WI38 (cell line): ENCODE measurements around the gene GLIS2.

Source experiments
- H3K4me3 ChIP-seq: 2 replicates; pipeline ENCODE4 v1.5.1; 2011; ENCODE audit warnings: low read depth, mild to moderate bottlenecking, control low read depth, low read length
- TF ChIP-seq, protein P1 (sequence below): IDR thresholded peaks from 2 replicates; pipeline ENCODE4 v1.5.1; 2012; ENCODE audit warnings: low read depth, mild to moderate bottlenecking, control low read depth, low read length

Gene GLIS2

DNA sequence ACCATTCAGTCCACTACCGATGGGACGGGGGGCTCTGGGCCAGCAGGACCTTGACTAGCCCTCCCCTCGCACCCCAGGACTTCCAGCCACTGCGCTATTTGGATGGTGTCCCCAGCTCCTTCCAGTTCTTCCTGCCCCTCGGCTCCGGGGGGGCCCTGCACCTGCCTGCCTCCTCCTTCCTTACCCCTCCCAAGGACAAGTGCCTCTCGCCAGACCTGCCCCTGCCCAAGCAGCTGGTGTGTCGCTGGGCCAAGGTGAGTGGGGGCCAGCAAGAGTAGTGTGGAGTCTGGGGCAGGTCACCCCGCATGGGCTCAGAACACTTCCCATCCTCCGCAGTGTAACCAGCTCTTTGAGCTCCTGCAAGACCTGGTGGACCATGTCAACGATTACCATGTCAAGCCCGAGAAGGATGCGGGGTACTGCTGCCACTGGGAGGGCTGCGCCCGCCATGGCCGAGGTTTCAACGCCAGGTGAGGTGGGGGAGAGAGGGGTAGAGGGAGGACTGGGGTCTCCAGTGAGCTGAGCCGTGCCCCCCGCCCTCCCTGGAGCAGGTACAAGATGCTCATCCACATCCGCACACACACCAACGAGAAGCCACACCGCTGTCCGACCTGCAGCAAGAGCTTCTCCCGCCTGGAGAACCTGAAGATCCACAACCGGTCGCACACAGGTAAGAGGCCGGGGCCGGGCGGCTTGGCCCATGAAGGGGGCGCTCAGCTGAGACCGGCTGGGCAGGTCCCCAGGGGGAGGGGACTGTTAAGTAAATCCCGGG, 19.0 kb downstream of the GLIS2 start:
- no peak overlapping the region for H3K4me3 ChIP-seq
- TF ChIP-seq, protein P1, sequence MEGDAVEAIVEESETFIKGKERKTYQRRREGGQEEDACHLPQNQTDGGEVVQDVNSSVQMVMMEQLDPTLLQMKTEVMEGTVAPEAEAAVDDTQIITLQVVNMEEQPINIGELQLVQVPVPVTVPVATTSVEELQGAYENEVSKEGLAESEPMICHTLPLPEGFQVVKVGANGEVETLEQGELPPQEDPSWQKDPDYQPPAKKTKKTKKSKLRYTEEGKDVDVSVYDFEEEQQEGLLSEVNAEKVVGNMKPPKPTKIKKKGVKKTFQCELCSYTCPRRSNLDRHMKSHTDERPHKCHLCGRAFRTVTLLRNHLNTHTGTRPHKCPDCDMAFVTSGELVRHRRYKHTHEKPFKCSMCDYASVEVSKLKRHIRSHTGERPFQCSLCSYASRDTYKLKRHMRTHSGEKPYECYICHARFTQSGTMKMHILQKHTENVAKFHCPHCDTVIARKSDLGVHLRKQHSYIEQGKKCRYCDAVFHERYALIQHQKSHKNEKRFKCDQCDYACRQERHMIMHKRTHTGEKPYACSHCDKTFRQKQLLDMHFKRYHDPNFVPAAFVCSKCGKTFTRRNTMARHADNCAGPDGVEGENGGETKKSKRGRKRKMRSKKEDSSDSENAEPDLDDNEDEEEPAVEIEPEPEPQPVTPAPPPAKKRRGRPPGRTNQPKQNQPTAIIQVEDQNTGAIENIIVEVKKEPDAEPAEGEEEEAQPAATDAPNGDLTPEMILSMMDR = no peak

GRCh38 chr16:4336701-4337539, 21.1 kb downstream of the GLIS2 start:
- H3K4me3 ChIP-seq = no peak overlapping the region
- TF ChIP-seq, protein P1 = no peak

DNA sequence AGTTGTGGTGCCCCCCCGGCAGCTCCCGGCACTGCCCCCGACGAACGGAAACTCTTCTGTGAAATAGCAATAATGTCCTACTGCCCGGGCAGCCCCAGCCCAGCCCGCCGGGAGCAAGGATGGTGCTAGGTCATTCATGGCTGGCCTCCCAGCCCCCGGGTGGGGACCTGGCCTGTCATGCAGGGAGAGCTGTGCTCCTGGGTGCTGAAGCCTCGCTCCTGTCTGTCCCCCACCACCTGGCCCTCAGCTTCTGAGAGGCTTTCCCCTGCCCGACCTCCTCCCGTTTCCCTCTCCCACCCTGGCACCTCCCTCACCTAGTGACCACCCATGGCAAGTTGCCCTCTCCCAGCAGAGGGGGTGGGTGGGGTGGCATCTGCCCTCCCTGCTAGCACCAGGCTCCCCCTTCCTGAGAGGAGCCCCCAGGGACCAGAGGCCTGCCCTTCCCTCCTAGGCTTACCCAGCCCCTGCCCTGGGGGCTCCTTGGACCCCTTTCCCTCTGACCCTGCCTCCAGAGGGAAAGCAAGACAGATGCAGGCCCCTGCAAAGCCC, 21.7 kb downstream of the GLIS2 start:
- H3K4me3 ChIP-seq = no peak overlapping the region
- TF ChIP-seq, protein P1 = no peak

GRCh38 chr16:4338125-4338582, 22.3 kb downstream of the GLIS2 start:
- TF ChIP-seq, protein P1 = no peak
- no peak overlapping the region for H3K4me3 ChIP-seq

DNA sequence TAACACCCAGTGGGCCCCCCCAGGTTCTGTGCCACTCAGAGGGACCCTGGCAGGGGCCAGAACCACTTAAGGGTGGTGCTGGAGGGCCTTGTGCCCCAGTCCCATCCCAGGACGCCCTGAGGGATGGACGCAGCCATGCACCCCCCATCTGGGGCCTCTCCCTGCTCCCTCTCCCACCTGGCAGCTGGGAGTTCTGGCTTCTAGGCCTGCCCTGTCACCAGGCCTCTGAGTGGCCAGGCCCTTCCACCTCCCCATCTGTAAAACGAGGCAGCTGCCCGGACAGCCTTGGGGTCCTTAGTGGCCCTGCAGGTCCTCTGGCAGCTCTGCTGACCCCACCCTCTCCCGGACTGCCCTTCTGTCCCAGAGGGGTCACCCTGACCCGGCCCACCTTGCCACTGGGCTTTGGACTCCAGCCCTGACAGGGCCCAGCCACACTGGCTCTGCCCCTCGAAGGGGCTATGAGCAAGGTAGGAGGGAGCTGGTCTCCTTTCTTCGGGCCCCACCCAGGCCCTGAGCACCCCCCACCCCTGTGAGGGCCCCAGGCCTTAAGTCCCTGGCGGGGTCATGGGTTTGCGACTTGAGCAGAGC, 22.9 kb downstream of the GLIS2 start:
- H3K4me3 ChIP-seq = no peak overlapping the region
- TF ChIP-seq, protein P1 = no peak

DNA sequence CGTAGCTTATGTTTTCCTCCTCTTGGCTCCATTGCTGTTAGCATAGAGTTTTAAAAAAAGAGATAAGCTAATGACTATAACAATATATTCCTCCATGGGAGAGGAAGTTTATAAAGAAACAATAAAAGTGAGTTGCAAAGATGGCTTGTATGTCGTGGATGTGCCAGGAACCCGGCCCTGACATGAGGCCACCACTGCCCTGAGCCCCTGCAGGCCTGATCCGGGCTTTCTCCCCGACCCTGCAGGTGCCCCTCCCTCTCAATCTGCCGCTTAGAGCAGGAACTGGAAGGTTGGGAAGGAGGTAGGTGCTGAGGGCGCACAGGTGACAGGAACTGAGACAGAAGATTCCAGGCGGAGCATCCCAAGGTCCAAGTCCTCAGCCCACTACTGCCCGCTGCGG, 23.6 kb downstream of the GLIS2 start:
- no peak overlapping the region for H3K4me3 ChIP-seq
- TF ChIP-seq, protein P1 = no peak
